ENCODE data around the gene DCTPP1.
A peak's percentile ranks its signal among the peaks of the same experiment; 100 is the strongest.
"Not testable (repeated sequence)": the region's sequence is repeated elsewhere in the genome, so short reads cannot be mapped to it uniquely, and the experiment has no call there.

The DCTPP1 gene

DNA sequence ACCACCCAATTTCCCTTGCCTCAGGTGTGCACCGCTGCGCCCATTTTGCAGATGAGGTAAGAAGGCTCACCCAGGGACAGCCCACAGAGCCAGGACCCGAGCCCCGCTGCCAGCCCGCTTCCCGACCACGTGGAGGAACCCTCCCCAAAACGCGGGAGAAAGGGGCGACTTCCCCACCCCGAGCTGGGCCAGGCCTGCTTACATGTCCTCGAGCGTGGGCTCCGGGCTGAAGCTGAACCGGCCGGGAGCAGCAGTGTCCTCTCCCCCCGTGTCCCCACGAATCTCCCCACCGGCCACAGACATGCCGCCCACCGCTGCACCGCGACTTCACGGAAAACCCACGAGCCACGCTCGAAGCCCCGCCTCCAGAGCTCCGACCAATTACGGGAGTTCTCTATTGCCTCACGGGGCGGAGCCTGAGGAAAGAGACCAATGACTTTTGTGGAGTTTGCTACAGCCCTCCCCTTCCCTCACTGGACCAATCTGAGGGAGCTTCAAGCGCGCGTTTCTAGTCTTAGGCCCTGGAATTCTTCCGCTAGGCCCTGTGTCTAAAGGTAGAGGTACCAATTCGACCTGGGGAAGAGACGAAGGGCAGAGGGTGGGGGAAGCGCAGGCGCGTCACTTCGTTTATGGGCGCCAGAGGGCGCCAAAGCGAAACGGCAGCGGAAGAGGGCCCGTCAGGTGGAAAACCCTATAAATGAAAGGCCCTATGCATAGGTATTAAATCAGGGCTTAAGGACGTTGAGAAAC is at the start of gene DCTPP1:
Gene DCTPP1 (minus strand): TSS at position 353 of the 750 bp plus-strand sequence. CDS start 50 bp downstream, at position 303.
- DNase-seq: peak; percentile 99

DNA sequence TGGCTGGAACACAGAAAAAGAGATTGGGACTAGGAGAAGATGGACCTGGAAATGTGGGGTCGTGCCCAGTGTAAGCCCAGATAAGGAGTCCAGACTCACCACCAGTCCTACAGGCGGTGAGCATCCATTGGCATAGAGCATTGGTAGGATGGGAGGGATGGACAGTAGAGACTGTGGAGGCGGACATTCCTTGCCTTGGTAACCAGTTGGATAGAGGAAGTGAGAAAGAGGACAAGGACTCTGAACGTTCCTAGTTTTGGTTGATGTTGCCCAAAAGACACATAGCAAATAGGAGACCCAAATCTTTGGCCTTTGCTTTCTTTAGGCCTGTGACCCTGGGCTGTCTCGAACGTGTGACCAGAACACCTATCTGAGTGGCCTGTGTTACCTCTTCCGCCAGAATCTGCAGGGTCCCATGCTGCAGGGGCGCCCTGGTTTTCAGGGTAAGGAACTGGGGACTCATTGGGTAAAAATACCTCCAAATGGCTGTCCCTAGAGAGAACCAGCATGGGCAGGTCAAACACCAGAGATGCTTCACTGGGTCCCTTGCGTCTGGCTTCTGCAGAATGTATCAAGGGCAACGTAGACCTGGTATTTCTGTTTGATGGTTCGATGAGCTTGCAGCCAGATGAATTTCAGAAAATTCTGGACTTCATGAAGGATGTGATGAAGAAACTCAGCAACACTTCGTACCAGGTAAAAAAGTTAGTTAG is 49.1 kb upstream of the DCTPP1 start:
- no peak for DNase-seq

GRCh38 chr16:30477773-30478172 is 47.9 kb upstream of the DCTPP1 start:
- DNase-seq: not testable (repeated sequence)

- DNase-seq: no peak
Measured at GRCh38 chr16:30476991-30477390, 47.2 kb upstream of the DCTPP1 start.

DNA sequence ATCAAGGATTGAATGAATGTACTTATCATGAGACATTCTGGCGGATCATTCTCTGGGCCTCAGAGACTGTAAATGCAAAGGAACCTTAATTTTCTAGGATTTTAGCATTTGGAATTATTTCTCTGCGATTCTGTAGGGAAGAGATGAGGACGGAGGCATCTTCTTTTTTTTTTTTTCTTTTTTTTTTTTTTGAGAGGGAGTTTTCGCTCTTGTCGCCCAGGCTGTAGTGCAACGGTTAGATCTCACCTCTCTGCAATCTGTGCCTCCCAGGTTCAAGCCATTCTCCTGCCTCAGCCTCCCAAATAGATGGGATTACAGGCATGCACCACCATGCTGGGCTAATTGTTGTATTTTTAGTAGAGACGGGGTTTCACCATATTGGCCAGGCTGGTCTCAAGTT is 44.9 kb upstream of the DCTPP1 start:
- no peak for DNase-seq

GRCh38 chr16:30474074-30474452 is 44.2 kb upstream of the DCTPP1 start:
- no peak for DNase-seq

GRCh38 chr16:30473231-30474073 is 43.6 kb upstream of the DCTPP1 start:
- no peak for DNase-seq

GRCh38 chr16:30472328-30472942 is 42.6 kb upstream of the DCTPP1 start, which contains the start of gene ITGAL:
ITGAL (plus strand) TSS chr16:30472742; CDS start chr16:30472838, 96 bp downstream.
- no peak for DNase-seq

DNA sequence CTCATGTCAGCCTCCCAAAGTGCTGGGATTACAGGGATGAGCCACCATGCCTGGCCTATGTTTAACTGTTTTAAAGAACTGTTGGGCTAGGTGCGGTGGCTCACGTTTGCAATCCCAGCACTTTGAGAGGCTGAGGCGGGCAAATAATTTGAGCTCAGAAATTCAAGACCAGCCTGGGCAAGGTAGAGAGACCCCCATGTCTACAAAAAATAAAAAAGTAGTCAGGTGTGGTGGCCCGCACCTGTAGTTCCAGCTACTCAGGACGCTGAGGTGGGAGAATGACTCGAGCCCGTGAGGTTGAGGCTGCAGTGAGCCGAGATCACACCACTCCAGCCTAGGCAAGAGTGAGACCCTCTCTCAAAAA is 40.8 kb upstream of the DCTPP1 start:
- no peak for DNase-seq

DNA sequence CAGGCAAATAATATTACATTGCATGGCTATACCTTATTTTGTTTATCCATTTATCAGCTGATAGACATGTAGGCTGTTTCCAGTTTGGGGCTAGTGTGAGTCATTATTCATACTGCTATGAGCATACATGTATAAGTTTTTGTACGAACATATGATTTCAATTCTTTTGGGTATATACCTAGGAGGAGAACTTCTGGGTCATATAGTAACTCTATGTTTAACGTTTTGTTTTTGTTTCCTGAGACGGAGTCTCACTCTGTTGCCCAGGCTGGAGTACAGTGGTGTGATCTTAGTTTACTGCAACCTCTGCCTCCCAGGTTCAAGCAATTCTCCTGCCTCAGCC is 40.3 kb upstream of the DCTPP1 start:
- no peak for DNase-seq

GRCh38 chr16:30464078-30464477 is 34.2 kb upstream of the DCTPP1 start:
- DNase-seq: no peak

DNA sequence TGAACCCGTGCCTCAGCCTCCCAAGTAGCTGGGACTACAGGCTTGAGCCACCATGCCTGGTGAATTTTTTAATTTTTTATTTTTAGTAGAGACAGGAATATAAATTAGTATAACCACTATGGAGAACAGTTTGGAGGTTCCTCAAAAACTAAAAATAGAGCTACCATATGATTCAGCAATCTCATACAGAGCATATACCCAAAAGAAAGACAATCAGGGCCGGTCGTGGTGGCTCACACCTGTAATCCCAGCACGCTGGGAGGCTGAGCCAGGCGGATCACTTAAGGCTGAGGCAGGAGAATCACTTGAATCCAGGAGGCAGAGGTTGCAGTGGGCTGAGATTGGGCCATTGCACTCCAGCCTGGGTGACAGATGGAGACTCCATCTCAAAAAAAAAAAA is 31.6 kb upstream of the DCTPP1 start:
- DNase-seq: not testable (repeated sequence)

GRCh38 chr16:30459456-30459855 is 29.6 kb upstream of the DCTPP1 start:
- DNase-seq: no peak

DNA sequence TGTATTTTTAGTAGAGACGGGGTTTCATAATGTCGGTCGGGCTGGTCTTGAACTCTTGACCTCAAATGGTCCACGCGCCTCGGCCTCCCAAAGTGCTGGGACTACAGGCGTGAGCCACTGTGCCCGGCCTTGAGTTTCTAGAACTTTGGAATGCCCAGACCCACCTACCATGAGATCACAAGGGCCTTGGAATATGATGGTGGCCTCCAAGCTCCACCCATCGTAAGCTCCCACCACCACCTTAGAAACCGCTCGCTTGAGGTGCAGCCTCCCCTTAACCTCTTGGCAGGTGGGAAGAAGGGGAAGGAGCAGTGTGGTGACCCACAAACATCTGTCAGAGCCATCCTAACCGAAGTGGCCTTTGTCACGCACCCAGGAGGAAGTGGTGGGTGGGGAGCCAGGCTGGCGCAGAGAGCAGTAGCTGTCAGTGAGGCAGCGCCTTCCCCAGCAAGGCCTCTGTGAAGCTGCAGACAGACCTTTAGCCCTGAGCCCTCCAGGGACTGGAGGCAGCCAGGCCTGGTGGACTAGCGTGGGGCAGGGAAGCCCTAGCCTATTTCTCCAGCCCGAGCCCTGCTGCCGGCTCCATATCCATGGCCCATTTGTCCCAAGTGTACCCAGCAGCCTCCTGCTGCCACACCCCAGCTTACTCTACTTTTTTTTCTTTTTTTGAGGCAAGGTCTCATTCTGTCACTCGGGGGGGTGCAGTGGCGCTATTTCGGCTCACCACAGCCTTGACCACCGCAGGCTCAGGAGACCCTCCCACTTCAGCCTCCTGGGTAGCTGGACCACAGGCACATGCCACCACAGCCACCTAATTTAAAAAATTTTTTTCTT is 28.9 kb upstream of the DCTPP1 start:
- no peak for DNase-seq

- no peak for DNase-seq
Measured at GRCh38 chr16:30457743-30458560, 28.1 kb upstream of the DCTPP1 start.

GRCh38 chr16:30457256-30457655 is 27.4 kb upstream of the DCTPP1 start:
- no peak for DNase-seq

DNA sequence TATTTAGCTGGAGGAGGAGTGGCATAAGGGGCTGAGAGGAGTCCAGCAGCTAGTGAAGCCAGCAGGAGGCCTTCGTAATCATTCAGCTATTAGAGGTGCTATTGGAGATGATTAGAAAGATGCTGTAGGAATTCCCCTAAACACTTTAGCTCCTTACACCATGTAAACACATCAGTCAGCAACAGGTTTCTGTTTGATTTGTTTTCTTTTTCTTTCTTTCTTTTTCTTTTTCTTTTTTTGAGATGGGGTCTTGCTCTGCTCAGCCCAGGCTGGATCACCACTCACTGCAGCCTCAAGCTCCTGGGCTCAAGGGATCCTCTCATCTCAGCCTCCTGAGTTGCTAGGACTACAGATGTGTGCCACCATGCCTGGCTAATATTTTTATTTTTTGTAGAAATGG is 26.5 kb upstream of the DCTPP1 start:
- no peak for DNase-seq

DNA sequence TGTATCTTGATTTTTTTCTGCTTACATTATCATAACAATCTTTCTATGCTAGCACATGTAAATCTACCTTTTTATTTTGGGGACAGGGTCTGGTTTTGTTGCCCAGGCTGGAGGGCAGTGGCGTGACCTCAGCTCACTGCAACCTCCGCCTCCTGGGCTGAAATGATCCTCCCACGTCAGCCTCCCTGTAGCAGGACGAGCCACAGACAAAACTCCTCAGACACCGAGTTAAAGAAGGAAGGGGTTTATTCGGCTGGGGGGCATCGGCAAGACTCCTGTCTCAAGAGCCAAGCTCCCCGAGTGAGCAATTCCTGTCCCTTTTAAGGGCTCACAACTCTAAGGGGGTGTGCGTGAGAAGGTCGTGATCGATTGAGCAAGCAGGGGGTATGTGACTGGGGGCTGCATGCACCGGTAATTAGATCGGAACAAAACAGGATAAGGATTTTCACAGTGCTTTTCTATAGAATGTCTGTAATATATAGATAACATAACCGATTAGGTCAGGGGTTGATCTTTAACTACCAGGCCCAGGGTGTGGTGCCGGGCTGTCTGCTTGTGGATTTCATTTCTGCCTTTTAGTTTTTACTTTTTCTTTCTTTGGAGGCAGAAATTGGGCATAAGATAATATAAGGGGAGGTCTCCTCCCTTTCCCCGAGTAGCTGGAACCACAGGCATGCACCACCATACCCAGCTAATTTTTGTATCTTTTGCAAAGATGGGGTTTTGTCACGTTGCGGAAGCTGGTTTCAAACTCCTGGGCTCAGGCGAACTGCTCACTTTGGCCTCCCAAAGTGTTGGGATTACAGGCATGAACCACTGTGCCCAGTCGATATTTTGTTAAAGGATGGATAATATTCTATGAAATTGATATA is 23.1 kb upstream of the DCTPP1 start:
- not testable (repeated sequence) for DNase-seq

- no peak for DNase-seq
Measured at GRCh38 chr16:30449116-30449435, 19.2 kb upstream of the DCTPP1 start.

DNA sequence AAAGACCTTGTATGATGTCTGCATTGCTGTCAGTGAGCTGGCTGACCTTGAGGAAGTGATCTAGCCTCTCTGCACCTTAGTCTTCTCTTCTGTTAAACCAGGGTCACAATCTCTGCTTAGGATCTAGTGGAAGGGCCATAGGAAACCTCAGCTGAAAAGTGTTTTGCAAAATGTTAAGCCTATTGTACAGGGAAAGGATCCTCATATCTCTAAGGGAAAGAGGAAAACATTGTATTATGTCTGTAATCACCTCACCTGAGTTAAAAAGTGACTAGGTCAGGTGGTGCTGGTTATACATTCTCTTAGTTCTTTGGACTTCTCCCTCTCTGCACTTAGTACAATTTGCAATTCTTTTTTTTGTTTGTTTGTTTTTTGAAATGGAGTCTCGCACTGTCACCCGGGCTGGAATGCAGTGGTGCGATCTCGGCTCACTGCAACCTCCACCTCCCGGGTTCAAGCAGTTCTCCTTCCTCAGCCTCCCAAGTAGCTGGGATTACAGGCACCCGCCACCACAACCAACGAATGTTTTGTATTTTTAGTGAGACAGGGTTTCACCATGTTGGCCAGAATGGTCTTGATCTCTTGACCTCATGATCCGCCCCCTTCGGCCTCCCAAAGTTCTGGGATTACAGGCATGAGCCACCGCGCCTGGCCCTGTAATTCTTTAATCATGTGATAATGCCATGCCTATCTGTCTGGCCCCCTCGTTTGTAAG is 17.8 kb upstream of the DCTPP1 start:
- DNase-seq: no peak

Data from NCI-H2029 (cell line).